Activated CD8-positive, alpha-beta T cell treated with anti-CD3 and anti-CD28 coated beads for 36 hours (primary cell): ENCODE data around the gene TEF. TPM values are rescaled to one million over a fixed set of nuclear protein-coding genes. Genes with fewer than 3 reads are reported as not detected.

Experiments used
- ATAC-seq: fragments of 200-7000 bp; cut with Tn5 transposase; one replicate; pipeline ENCODE4 v1.10.0; 2021; ENCODE audit warnings: mild to moderate bottlenecking, moderate library complexity
- CTCF ChIA-PET: fragments of 350-600 bp; sonication (Branson Sonifier 250); formaldehyde crosslinking; loops from one replicate; lab custom pipeline; 2021; ENCODE audit warnings: antibody characterized with exemption; lab: Charles Lee
- POLR2A ChIA-PET: fragments of 350-600 bp; sonication (Branson Sonifier 250); formaldehyde crosslinking; loops from one replicate; lab custom pipeline; 2021; ENCODE audit warnings: antibody characterized with exemption; lab: Charles Lee
- DNase-seq: peaks from one replicate; pipeline ENCODE4 v3.0.0-alpha.2; 2020
- H3K27ac Mint-ChIP-seq: one replicate; pipeline ENCODE4 v1.8.0; 2021; ENCODE audit warnings: mild to moderate bottlenecking, mixed read lengths
- H3K27me3 Mint-ChIP-seq: one replicate; pipeline ENCODE4 v1.8.0; 2021; ENCODE audit warnings: mixed read lengths
- H3K36me3 Mint-ChIP-seq: one replicate; pipeline ENCODE4 v1.8.0; 2021; ENCODE audit warnings: low read depth, mixed read lengths
- H3K4me1 Mint-ChIP-seq: one replicate; pipeline ENCODE4 v1.8.0; 2021; ENCODE audit warnings: low read depth, mixed read lengths
- H3K4me3 Mint-ChIP-seq: one replicate; pipeline ENCODE4 v1.8.0; 2021; ENCODE audit warnings: mild to moderate bottlenecking, moderate library complexity, mixed read lengths
- H3K9me3 Mint-ChIP-seq: one replicate; pipeline ENCODE4 v1.8.0; 2021; ENCODE audit warnings: mixed read lengths
- CTCF ChIP-seq: fragments of 200-600 bp; IDR thresholded peaks from one replicate; pipeline ENCODE4 v1.8.0; 2022; ENCODE audit warnings: antibody characterized with exemption, mild to moderate bottlenecking
- intact Hi-C: fragments of 100-400 bp; cut with micrococcal nuclease; formaldehyde crosslinking; loops from one replicate; pipeline ENCODE4 v1.10.0; 2022
- total RNA-seq, 2 experiments: library from RNA; stranded (reverse); gene quantifications; one replicate each; pipeline ENCODE4 v1.2.3, GENCODE V29; 2021

TEF gene
- total RNA-seq, 2 experiments from 2014 or later: 1.4 to 2.0 TPM

- no peaks in the 10 kb centered on the region for H3K27me3 Mint-ChIP-seq
- H3K27ac Mint-ChIP-seq: no peak overlapping the region
- ATAC-seq: no peak
- no peaks in the 10 kb centered on the region for H3K4me1 Mint-ChIP-seq
- ChIA-PET CTCF (no interaction called here), POLR2A (interaction anchor here (0.9 to 1.7 kb wide), 2 partner anchors 13 to 19 kb away, joined by 3 to 4 read pairs; no protein-coding TSS in a partner anchor)
- TF ChIP-seq CTCF: no peak
- intact Hi-C loops: no loop called here
- H3K9me3 Mint-ChIP-seq: no peaks in the 10 kb centered on the region
- H3K36me3 Mint-ChIP-seq: peaks cover 19% of the 10 kb centered on the region
- DNase-seq: no peak
- no peak overlapping the region for H3K4me3 Mint-ChIP-seq
Observed at GRCh38 chr22:41347066-41347859, 34.5 kb upstream of the TEF start.

- DNase-seq (no peak), ATAC-seq (no peak)
- POLR2A ChIA-PET: interaction anchor here (0.5 to 1.3 kb wide), 3 partner anchors 12 to 338 kb away, joined by 3 to 4 read pairs (median 3); no protein-coding TSS in a partner anchor
- no peak for TF ChIP-seq CTCF
- H3K9me3 Mint-ChIP-seq: no peaks in the 10 kb centered on the region
- CTCF ChIA-PET: no interaction called here
- intact Hi-C loops: no loop called here
- no peak overlapping the region for H3K4me3 Mint-ChIP-seq
- peaks cover 20% of the 10 kb centered on the region for H3K36me3 Mint-ChIP-seq
- H3K4me1 Mint-ChIP-seq: no peaks in the 10 kb centered on the region
- H3K27ac Mint-ChIP-seq: no peak overlapping the region
- no peaks in the 10 kb centered on the region for H3K27me3 Mint-ChIP-seq
Observed at GRCh38 chr22:41348964-41349484, 32.7 kb upstream of the TEF start.

DNA sequence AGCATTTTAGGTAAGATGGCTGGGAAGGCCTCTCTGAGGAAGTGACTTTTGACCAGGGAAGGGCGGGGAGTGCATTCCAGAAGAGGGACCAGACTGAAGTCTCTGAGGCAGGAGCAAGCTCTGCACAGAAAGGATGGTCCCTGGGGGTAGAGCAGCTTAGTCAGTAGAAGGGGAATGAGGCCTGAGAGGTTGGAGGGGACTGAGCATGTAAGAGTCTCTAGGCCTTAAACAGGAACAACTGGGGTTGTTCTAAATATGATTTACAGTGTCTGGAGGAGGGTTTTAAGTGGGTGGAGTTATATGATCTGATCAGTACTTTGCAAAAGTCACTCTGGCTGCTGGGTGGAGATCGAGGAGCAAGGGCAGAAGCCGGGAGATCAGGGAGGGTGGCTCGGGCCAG is 31.7 kb upstream of the TEF start:
- TF ChIP-seq CTCF: no peak
- ATAC-seq (no peak), DNase-seq (no peak)
- ChIA-PET CTCF (no interaction called here), POLR2A (no interaction called here)
- Mint-ChIP-seq H3K27ac (no peak overlapping the region), H3K4me3 (no peak overlapping the region), H3K36me3 (peaks cover 26% of the 10 kb centered on the region), H3K9me3 (no peaks in the 10 kb centered on the region), H3K27me3 (no peaks in the 10 kb centered on the region), H3K4me1 (no peaks in the 10 kb centered on the region)
- intact Hi-C loops: no loop called here

GRCh38 chr22:41351011-41351410 is 30.7 kb upstream of the TEF start:
- no peaks in the 10 kb centered on the region for H3K4me1 Mint-ChIP-seq
- DNase-seq (no peak), ATAC-seq (no peak)
- POLR2A ChIA-PET: no interaction called here
- H3K4me3 Mint-ChIP-seq: no peak overlapping the region
- intact Hi-C loops: no loop called here
- H3K27me3 Mint-ChIP-seq: no peaks in the 10 kb centered on the region
- TF ChIP-seq CTCF: no peak
- H3K36me3 Mint-ChIP-seq: peaks cover 29% of the 10 kb centered on the region
- H3K9me3 Mint-ChIP-seq: no peaks in the 10 kb centered on the region
- CTCF ChIA-PET: no interaction called here
- H3K27ac Mint-ChIP-seq: no peak overlapping the region

GRCh38 chr22:41352058-41352457 is 29.7 kb upstream of the TEF start:
- intact Hi-C loops: no loop called here
- ATAC-seq (no peak), DNase-seq (no peak)
- Mint-ChIP-seq H3K4me1 (no peaks in the 10 kb centered on the region), H3K27ac (no peak overlapping the region), H3K9me3 (no peaks in the 10 kb centered on the region), H3K27me3 (no peaks in the 10 kb centered on the region), H3K36me3 (peaks cover 30% of the 10 kb centered on the region), H3K4me3 (no peak overlapping the region)
- ChIA-PET POLR2A (interaction anchor here (0.8 kb wide), 1 partner anchor 9 kb away, joined by 3 read pairs; no protein-coding TSS in a partner anchor), CTCF (no interaction called here)
- TF ChIP-seq CTCF: no peak
